Skeletal muscle tissue (tissue), 4 donors: ENCODE data around the gene SNX33. TPM values are rescaled to one million over a fixed set of nuclear protein-coding genes. Genes with fewer than 3 reads are reported as not detected.
"Not testable (repeated sequence)": the region's sequence is repeated elsewhere in the genome, so short reads cannot be mapped to it uniquely, and the experiment has no call there.

ENCODE experiments used
- H3K27ac ChIP-seq: one replicate; pipeline ENCODE4 v1.7.0; 2013; ENCODE audit warnings: mild to moderate bottlenecking, low read depth, low read length, inconsistent platforms
- H3K27me3 ChIP-seq, 3 donors: one replicate each; pipeline ENCODE4 v1.7.0; 2013; ENCODE audit warnings: low read length in 3 of 3; ENCODE audit not compliant: control insufficient read depth in 3 of 3, insufficient read depth in 3 of 3
- H3K36me3 ChIP-seq, 3 donors: one replicate each; pipeline ENCODE4 v1.7.0; 2013; ENCODE audit warnings: low read length in 3 of 3; ENCODE audit not compliant: control insufficient read depth in 3 of 3, insufficient read depth in 3 of 3
- H3K4me1 ChIP-seq, 3 donors: one replicate each; pipeline ENCODE4 v1.7.0; 2013; ENCODE audit warnings: low read length in 3 of 3, mild to moderate bottlenecking in 3 of 3; ENCODE audit not compliant: control insufficient read depth in 3 of 3, insufficient read depth in 3 of 3
- H3K4me3 ChIP-seq, 3 donors: one replicate each; pipeline ENCODE4 v1.7.0; 2013; ENCODE audit warnings: low read length in 3 of 3
- H3K9ac ChIP-seq, 3 donors: one replicate each; pipeline ENCODE4 v1.7.0; 2013; ENCODE audit warnings: low read length in 3 of 3, mild to moderate bottlenecking in 3 of 3, moderate library complexity in 2 of 3, low read depth in 1 of 3
- H3K9me3 ChIP-seq, 3 donors: one replicate each; pipeline ENCODE4 v1.7.0; 2013; ENCODE audit warnings: low read length in 3 of 3; ENCODE audit not compliant: control insufficient read depth in 3 of 3
- total RNA-seq: library from RNA; depleted of rRNA; stranded (reverse); fragments of >200 nt; gene quantifications from one replicate; pipeline ENCODE4 v1.2.3, GENCODE V29; 2014
- donor health status: Osteomylitis.

Gene SNX33
- total RNA-seq, 1 donor from 2014 or later, result 8.4 TPM

DNA sequence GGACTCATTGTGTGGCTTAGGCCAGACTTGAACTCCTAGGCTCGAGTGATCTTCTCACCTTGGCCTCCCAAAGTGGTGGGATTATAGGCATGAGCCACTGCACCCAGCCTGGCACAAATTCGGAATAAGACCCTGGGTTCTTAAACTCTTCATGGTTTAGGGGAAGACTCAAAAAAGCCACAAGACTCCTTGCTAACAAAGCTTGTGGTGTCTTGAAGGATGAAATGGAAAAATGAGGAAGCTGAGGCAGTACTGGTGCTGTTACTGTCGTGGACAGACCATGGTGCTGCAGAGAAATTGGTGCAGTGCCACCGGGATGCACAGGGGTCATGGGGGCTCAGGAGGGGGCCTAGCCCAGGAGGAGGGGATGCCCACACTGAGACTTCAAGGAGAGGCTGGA is 44.6 kb downstream of the SNX33 start:
- Histone ChIP-seq H3K4me1 (peaks cover 25 to 32% (median 30%) of the 10 kb centered on the region in 3 donors), H3K36me3 (peaks cover 4 to 16% (median 12%) of the 10 kb centered on the region in 3 donors)
- not testable (repeated sequence) for H3K9ac ChIP-seq, H3K4me3 ChIP-seq, H3K27ac ChIP-seq, H3K9me3 ChIP-seq, H3K27me3 ChIP-seq

DNA sequence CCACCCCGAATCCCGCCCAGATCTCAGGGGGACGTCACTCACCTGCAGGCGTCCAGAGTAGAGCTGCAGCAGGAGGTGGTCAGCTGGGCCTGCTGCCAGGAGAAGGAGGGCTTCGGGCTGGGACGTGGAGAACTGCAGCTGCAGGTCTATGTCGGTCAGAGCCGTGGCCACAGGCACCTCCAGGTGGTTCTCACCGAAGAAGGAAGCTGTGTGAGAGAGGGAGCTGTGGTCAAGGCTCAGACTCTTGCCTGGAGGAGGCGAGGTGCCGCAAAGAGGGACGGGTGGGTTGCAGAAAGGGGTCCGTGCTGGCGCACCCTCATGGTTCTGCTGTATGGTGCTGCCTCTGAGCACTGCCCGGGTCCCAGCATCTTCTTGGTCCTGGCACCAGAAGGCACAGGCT is 45.3 kb downstream of the SNX33 start:
- H3K36me3 ChIP-seq, H3K27me3 ChIP-seq, H3K9ac ChIP-seq, H3K9me3 ChIP-seq, H3K4me3 ChIP-seq, H3K27ac ChIP-seq: not testable (repeated sequence)
- peaks cover 25 to 34% (median 30%) of the 10 kb centered on the region in 3 donors for H3K4me1 ChIP-seq

DNA sequence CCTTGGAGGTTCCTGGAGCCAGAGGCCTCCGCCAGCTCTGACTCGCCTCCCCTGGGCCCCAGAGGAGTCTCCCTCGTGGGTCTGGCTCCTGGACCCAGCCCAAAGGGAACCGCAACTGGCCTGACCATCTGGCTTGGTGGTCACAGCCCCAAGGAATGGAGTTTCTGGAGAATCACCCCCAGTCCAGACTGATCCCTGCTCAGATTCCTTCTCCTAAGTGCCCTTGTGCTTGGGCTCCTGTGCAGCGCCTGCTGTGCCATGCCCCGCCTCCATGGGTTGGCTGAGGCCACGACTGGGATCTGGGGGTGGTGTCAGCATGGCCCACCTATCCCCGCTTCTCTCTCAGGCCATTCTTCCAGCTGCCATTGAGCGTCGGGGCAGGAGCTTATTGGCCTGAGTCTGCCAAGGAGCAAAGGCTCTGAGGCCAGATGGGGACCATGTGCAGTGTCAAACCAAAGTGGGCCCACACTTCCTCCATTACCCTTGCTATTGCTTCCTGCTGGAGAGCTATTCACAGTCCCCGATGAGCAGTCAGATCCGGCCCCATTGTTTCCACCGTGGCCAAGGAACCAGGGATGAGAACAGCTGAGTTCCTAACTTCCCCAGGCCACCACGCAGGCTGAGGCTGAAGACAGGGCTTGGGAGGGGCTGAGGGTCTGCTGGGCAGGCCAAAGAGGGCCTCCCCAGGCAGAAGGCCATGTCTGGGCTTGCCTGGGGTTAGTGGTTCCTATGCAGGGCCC is 46.0 kb downstream of the SNX33 start:
- H3K27me3 ChIP-seq, result no peaks in the 10 kb centered on the region
- H3K27ac ChIP-seq, result peak overlapping the region; percentile 71
- H3K4me1 ChIP-seq, result peaks cover 25 to 38% (median 32%) of the 10 kb centered on the region in 3 donors
- H3K4me3 ChIP-seq, result peak overlapping the region in 1 of 3 donors; percentile 19
- H3K9me3 ChIP-seq, result no peaks in the 10 kb centered on the region
- H3K9ac ChIP-seq, result peak overlapping the region in 2 of 3 donors; percentile 50 to 60
- peaks cover 0 to 4% (median 2%) of the 10 kb centered on the region in 3 donors for H3K36me3 ChIP-seq

DNA sequence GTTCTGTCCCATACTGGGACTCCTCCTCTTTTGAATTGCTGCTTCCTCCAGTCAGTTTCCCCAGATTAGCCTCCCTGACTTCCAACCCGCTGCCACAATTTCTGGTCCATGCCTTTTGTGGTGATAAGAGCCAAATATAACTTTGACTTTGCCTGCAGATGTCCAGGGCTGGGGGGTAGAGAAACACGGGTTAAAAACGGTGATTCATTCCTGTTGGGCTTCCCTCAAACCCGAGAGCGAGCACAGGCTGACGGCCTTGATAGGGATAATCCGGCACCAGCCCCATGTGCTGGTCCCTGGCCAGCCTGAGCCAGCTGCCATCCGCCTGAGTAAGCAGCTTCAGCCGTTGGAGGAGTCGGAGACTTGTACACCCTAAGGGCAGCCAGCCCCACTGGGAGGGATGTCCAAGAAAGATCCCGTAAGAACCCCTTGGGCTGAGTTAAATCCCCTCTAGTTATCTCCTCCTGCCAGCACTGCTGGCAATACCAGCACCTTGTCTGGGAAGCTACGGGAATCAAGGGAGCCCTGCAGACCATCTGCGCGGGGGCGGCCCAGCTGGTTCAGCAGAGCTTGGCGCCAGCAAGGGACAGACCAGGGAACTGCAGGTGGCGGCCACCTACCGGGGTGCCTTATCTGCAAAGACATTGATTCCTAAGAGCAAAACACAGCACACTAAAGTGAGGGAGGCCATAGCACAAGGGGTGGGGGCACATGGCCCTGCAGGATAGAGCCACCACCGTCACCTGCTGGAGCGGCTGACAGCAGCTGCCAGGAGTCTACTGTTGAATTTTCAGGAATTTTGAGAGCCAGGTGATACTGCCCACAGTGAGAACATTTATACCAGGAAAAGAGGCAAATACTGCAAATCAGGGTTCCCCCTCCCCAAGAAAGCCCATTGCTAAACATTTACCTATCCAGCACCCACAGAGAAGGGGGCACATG is 46.8 kb downstream of the SNX33 start:
- Histone ChIP-seq H3K27me3 (no peaks in the 10 kb centered on the region), H3K36me3 (peaks cover 0 to 4% (median 0%) of the 10 kb centered on the region in 3 donors), H3K9ac (peak overlapping the region in 2 of 3 donors; percentile 36 to 60), H3K4me1 (peaks cover 25 to 41% (median 35%) of the 10 kb centered on the region in 3 donors), H3K9me3 (no peaks in the 10 kb centered on the region), H3K4me3 (peak overlapping the region; percentile 29 to 49 (median 48)), H3K27ac (peak overlapping the region; percentile 71)

DNA sequence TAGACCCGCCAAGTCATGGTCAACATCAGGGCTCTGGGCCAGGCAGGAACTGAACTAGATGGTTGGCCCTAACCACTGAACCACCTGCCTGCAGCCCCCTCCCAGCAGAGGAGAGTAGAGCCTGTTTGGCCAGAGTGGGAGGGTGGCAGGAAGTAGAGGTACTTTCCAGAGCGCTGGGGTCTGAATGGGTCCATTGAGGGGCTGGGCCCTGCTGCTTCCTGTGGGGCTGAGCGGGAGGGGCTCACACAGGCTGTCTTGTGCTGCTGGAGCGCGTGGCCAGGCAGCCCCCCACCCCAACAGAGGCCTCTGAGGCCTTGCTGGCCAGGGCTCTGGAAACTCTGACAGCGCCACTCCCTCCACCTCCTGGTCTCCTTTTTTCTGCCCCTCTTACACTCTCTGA is 47.5 kb downstream of the SNX33 start:
- no peaks in the 10 kb centered on the region for H3K27me3 ChIP-seq
- H3K9ac ChIP-seq, result peak overlapping the region in 2 of 3 donors; percentile 5 to 60
- H3K4me1 ChIP-seq, result peaks cover 25 to 45% (median 39%) of the 10 kb centered on the region in 3 donors
- H3K9me3 ChIP-seq, result no peaks in the 10 kb centered on the region
- peak overlapping the region in 1 of 3 donors; percentile 27 for H3K4me3 ChIP-seq
- peaks cover 0 to 2% (median 0%) of the 10 kb centered on the region in 3 donors for H3K36me3 ChIP-seq
- peak overlapping the region; percentile 71 for H3K27ac ChIP-seq

DNA sequence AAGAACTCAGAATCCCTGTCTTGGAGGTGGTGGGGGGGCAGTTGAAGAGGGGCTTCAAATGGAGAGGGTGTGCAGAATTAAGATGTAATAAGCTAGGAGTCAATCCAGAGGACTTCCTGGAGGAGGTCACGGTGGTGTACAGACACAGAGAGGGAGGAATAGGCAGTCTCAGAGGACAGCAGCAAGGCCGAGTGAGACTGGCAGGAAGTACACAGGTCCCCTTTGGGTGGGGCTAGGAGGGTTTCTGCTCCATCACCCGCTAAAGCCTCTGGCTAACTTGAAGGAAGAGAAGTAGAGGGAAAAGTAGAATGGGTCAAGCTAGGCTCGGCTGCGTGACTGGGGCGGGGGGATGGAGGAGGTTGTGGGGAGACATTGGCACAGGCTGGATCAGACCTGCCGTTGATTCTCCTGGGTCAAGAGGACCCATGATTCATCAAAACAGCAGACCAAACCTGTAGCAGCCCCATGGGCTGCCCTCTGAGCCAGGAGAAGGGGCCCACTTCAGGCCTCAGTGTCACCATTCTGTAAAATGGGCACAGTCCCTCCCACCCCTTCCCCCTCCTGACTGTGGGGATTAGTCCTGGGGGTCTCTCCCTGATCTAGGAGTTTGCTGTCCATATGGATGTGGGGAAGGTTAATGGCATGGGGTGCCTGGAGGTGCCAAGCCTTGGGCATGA is 48.1 kb downstream of the SNX33 start:
- H3K4me1 ChIP-seq, result peaks cover 31 to 51% (median 41%) of the 10 kb centered on the region in 3 donors
- H3K27ac ChIP-seq, result peak overlapping the region; percentile 71
- H3K36me3 ChIP-seq, result no peaks in the 10 kb centered on the region
- H3K4me3 ChIP-seq, result no peak overlapping the region
- no peaks in the 10 kb centered on the region for H3K9me3 ChIP-seq
- H3K27me3 ChIP-seq, result no peaks in the 10 kb centered on the region
- no peak overlapping the region for H3K9ac ChIP-seq

DNA sequence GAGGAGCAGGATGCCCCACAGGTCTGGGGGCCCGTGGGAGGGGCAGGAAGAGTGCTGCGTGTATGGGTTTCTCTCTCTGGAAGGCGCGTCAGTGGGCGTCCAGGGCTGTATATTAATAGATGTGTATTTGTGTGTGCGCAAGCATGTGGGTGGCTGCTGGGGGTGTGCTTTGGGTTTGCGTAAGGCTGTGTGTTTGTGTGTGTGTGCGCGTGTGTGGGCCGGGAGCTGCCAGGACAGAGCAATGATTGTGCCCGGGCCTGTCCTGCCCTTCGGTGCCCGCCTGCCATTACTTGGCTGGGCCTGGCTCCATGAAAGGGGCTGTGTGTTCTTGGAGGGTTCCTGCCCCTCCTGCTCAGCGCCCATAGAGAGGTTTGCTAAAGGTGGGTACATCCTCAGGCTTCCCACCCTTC is 48.6 kb downstream of the SNX33 start:
- peak overlapping the region in 1 of 3 donors; percentile 16 for H3K9ac ChIP-seq

DNA sequence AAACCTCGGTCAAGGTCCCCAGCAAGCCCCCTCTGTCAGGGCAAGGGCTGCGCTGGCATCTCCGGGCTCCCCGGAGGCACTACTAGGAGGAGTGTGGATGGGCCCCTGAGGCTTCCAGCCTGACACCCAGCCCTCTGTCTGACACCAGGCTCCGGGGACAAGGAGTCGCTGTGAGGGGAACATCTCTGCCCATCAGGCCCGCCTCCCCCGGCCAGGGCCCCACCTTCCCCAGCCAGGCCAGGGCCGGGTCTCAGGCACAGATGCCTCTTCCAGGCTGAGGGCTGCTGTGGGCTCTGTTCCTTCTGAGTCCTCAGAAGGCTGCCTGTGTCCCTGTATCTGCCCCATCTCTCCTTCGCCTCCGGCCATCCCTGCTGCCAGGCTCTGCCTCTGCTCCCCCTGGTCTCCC is 49.1 kb downstream of the SNX33 start:
- peak overlapping the region; percentile 47 for H3K27ac ChIP-seq
- no peaks in the 10 kb centered on the region for H3K27me3 ChIP-seq
- no peaks in the 10 kb centered on the region for H3K9me3 ChIP-seq
- H3K36me3 ChIP-seq, result no peaks in the 10 kb centered on the region
- peaks cover 40 to 62% (median 46%) of the 10 kb centered on the region in 3 donors for H3K4me1 ChIP-seq
- peak overlapping the region in 1 of 3 donors; percentile 45 for H3K9ac ChIP-seq
- no peak overlapping the region for H3K4me3 ChIP-seq

More for the DNA sequence above, 48.6 kb downstream of the SNX33 start:
- Histone ChIP-seq H3K27me3 (no peaks in the 10 kb centered on the region), H3K9me3 (no peaks in the 10 kb centered on the region), H3K27ac (peak overlapping the region; percentile 47), H3K4me1 (peaks cover 36 to 56% (median 46%) of the 10 kb centered on the region in 3 donors), H3K36me3 (no peaks in the 10 kb centered on the region), H3K4me3 (no peak overlapping the region)

DNA sequence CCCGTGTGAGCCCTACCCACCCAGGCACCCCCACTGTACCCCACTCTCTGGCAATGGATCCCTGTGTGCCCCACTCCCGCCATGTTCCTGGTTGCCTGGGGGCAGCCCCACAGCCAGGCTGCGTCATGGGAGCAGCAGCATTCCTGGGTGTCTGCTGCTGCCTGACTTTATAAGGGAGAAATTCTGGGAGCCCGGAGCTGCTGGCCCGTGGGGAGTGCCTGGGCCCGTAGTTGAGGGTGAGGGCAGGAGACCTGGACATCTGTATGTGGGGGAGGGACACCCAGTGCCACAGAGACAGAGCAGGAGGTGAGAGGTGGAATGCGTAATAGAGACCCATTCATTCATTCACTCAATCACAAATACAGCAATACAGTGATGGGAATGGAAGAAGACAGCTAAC is 49.8 kb downstream of the SNX33 start:
- Histone ChIP-seq H3K9ac (peak overlapping the region in 1 of 3 donors; percentile 32), H3K9me3 (no peaks in the 10 kb centered on the region), H3K36me3 (no peaks in the 10 kb centered on the region), H3K27ac (no peak overlapping the region), H3K4me1 (peaks cover 44 to 68% (median 53%) of the 10 kb centered on the region in 3 donors), H3K27me3 (no peaks in the 10 kb centered on the region), H3K4me3 (no peak overlapping the region)
